ENCODE results near the gene TIMMDC1.
A peak's percentile ranks its signal among the peaks of the same experiment; 100 is the strongest.

The TIMMDC1 gene

GRCh38 chr3:119492810-119493209 lies 5.5 kb upstream of the TIMMDC1 start:
- Histone ChIP-seq H3K4me3 (ENCODE audit: low read depth, low read length) (no peak overlapping the region), H3K27ac (no peak overlapping the region), H3K4me2 (ENCODE audit: low read length) (no peak overlapping the region), H3K9me3 (ENCODE audit: control insufficient read depth, low read length) (no peaks in the 10 kb centered on the region), H3K79me2 (no peaks in the 10 kb centered on the region), H3K4me1 (peaks cover 5% of the 10 kb centered on the region), H3K9ac (no peak overlapping the region), H3K36me3 (ENCODE audit: control insufficient read depth, insufficient read depth, low read length) (no peaks in the 10 kb centered on the region), H3K27me3 (ENCODE audit: control insufficient read depth, insufficient read depth, low read length) (no peaks in the 10 kb centered on the region), H2AFZ (no peak overlapping the region)
- no peak for TF ChIP-seq CTCF (IDR thresholded peaks at IDR 0.05)

- Histone ChIP-seq H3K4me3 (ENCODE audit: low read depth, low read length) (no peak overlapping the region), H3K36me3 (ENCODE audit: control insufficient read depth, insufficient read depth, low read length) (no peaks in the 10 kb centered on the region), H3K27ac (no peak overlapping the region), H3K9me3 (ENCODE audit: control insufficient read depth, low read length) (no peaks in the 10 kb centered on the region), H3K9ac (no peak overlapping the region), H3K27me3 (ENCODE audit: control insufficient read depth, insufficient read depth, low read length) (no peaks in the 10 kb centered on the region), H3K4me2 (ENCODE audit: low read length) (no peak overlapping the region), H3K4me1 (peaks cover 7% of the 10 kb centered on the region), H3K79me2 (peaks cover 6% of the 10 kb centered on the region), H2AFZ (no peak overlapping the region)
- TF ChIP-seq CTCF (IDR thresholded peaks at IDR 0.05) = no peak
Observed at GRCh38 chr3:119494597-119494996, 3.8 kb upstream of the TIMMDC1 start.

- Histone ChIP-seq H3K36me3 (ENCODE audit: control insufficient read depth, insufficient read depth, low read length) (no peaks in the 10 kb centered on the region), H3K4me3 (ENCODE audit: low read depth, low read length) (peak overlapping the region; percentile 98), H3K9ac (no peak overlapping the region), H3K9me3 (ENCODE audit: control insufficient read depth, low read length) (no peaks in the 10 kb centered on the region), H3K27me3 (ENCODE audit: control insufficient read depth, insufficient read depth, low read length) (no peaks in the 10 kb centered on the region), H3K27ac (peak overlapping the region; percentile 80), H3K4me1 (peaks cover 9% of the 10 kb centered on the region), H2AFZ (peak overlapping the region; percentile 71), H3K4me2 (ENCODE audit: low read length) (peak overlapping the region; percentile 75), H3K79me2 (peaks cover 9% of the 10 kb centered on the region)
- TF ChIP-seq CTCF (IDR thresholded peaks at IDR 0.05) = no peak
Observed at GRCh38 chr3:119497820-119498185, 544 bp upstream of the TIMMDC1 start.

- no peak overlapping the region for H3K27ac ChIP-seq
- no peak overlapping the region for H3K9ac ChIP-seq
Observed at GRCh38 chr3:119500265-119500664, 1.9 kb downstream of the TIMMDC1 start.

More at GRCh38 chr3:119500265-119500664, 1.9 kb downstream of the TIMMDC1 start:
- Histone ChIP-seq H3K4me3 (ENCODE audit: low read depth, low read length) (no peak overlapping the region), H3K9me3 (ENCODE audit: control insufficient read depth, low read length) (no peaks in the 10 kb centered on the region), H2AFZ (no peak overlapping the region), H3K36me3 (ENCODE audit: control insufficient read depth, insufficient read depth, low read length) (no peaks in the 10 kb centered on the region), H3K4me2 (ENCODE audit: low read length) (no peak overlapping the region), H3K4me1 (peaks cover 9% of the 10 kb centered on the region), H3K27me3 (ENCODE audit: control insufficient read depth, insufficient read depth, low read length) (no peaks in the 10 kb centered on the region), H3K79me2 (peaks cover 9% of the 10 kb centered on the region)
- no peak for TF ChIP-seq CTCF (IDR thresholded peaks at IDR 0.05)
